Body of pancreas (tissue), 4 donors: ENCODE measurements around the gene PPM1A. TPM values are rescaled to one million over a fixed set of nuclear protein-coding genes. Genes with fewer than 3 reads are reported as not detected.

Experiments
- ATAC-seq: fragments of 150-250 bp; one replicate; pipeline ENCODE4 v1.9.1; 2016
- DNase-seq, 4 donors: peaks; one replicate each; pipeline ENCODE4 v3.0.0-alpha.2; 2019
- H3K27ac ChIP-seq, 4 donors: fragments of 200-600 bp; sonication (generic); 1 replicate in 3 of 4; 2 replicates in 1 of 4; pipeline versions ENCODE4 v1.5.1 to v1.6.1; 2016 to 2019; ENCODE audit warnings: mild to moderate bottlenecking in 1 of 4, mixed read lengths in 1 of 4, moderate library complexity in 1 of 4
- H3K27me3 ChIP-seq, 2 donors: fragments of 200-600 bp; sonication (generic); one replicate each; pipeline ENCODE4 v1.6.0; 2016; ENCODE audit warnings: mild to moderate bottlenecking in 1 of 2
- H3K36me3 ChIP-seq, 2 donors: fragments of 200-600 bp; sonication (generic); replicated peaks in 1 of 2; 2 replicates each; pipeline ENCODE4 v1.5.1; 2016; ENCODE audit warnings: low read depth in 2 of 2; ENCODE audit not compliant: insufficient read depth in 1 of 2
- H3K4me1 ChIP-seq: fragments of 200-600 bp; sonication (generic); one replicate; pipeline ENCODE4 v1.6.0; 2016
- H3K4me3 ChIP-seq, 2 donors: fragments of 200-600 bp; sonication (generic); 1 replicate in 1 of 2; 2 replicates in 1 of 2; pipeline ENCODE4 v1.5.1; 2016 to 2019
- H3K9me3 ChIP-seq, 3 donors: fragments of 200-600 bp; sonication (generic); 1 replicate in 2 of 3; 2 replicates in 1 of 3; pipeline ENCODE4 v1.5.1; 2016
- POLR2A ChIP-seq, 3 donors: fragments of 450-650 bp; IDR thresholded peaks; one replicate each; pipeline ENCODE4 v1.6.1; 2016; ENCODE audit warnings: antibody characterized with exemption in 3 of 3, mild to moderate bottlenecking in 2 of 3
- WGBS, 2 donors: methylation state at CpG; one replicate each; pipeline ENCODE4 v1.1.5; 2017; 5-methylcytosine and 5-hydroxymethylcytosine counted together
- intact Hi-C: fragments of 100-400 bp; cut with DNase I; formaldehyde crosslinking; loops from one replicate; pipeline ENCODE4 v1.15.1; 2023
- total RNA-seq, 2 donors: library from RNA; depleted of rRNA; stranded (reverse); fragments of >200 nt; gene quantifications; one replicate each; pipeline ENCODE4 v1.1.0, GENCODE V29; 2016
- TF ChIP-seq, protein P1 (sequence below), 7 experiments: fragments of 450-650 bp in 4 of 7; fragments of 200-600 bp in 3 of 7; sonication (generic) in 3 of 7; IDR thresholded peaks; one replicate each; pipeline ENCODE4 v1.5.1; 2016 to 2019; ENCODE audit warnings: antibody characterized with exemption in 7 of 7

Gene PPM1A
- total RNA-seq, 2 donors from 2014 or later = 12.5 to 24.1 TPM

GRCh38 chr14:60241091-60241490 lies 7.9 kb upstream of the PPM1A start:
- no peak for ATAC-seq
- no peaks in the 10 kb centered on the region for H3K9me3 ChIP-seq
- H3K27me3 ChIP-seq = no peaks in the 10 kb centered on the region
- H3K4me3 ChIP-seq = no peak overlapping the region
- H3K27ac ChIP-seq = no peak overlapping the region
- 72 to 80% methylated on average over 1 of the region's 1 CpG for WGBS, 2 donors
- intact Hi-C loops = no loop called here
- TF ChIP-seq, protein P1, sequence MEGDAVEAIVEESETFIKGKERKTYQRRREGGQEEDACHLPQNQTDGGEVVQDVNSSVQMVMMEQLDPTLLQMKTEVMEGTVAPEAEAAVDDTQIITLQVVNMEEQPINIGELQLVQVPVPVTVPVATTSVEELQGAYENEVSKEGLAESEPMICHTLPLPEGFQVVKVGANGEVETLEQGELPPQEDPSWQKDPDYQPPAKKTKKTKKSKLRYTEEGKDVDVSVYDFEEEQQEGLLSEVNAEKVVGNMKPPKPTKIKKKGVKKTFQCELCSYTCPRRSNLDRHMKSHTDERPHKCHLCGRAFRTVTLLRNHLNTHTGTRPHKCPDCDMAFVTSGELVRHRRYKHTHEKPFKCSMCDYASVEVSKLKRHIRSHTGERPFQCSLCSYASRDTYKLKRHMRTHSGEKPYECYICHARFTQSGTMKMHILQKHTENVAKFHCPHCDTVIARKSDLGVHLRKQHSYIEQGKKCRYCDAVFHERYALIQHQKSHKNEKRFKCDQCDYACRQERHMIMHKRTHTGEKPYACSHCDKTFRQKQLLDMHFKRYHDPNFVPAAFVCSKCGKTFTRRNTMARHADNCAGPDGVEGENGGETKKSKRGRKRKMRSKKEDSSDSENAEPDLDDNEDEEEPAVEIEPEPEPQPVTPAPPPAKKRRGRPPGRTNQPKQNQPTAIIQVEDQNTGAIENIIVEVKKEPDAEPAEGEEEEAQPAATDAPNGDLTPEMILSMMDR (IDR thresholded peaks at IDR 0.05) = no peak
- TF ChIP-seq POLR2A (IDR thresholded peaks at IDR 0.05) = no peak
- no peaks in the 10 kb centered on the region for H3K4me1 ChIP-seq
- DNase-seq = no peak
- H3K36me3 ChIP-seq = no peaks in the 10 kb centered on the region

- Histone ChIP-seq H3K27me3 (no peaks in the 10 kb centered on the region), H3K9me3 (no peaks in the 10 kb centered on the region), H3K27ac (no peak overlapping the region), H3K36me3 (no peaks in the 10 kb centered on the region), H3K4me1 (peaks cover 6% of the 10 kb centered on the region), H3K4me3 (no peak overlapping the region)
- intact Hi-C loops = no loop called here
- TF ChIP-seq POLR2A (IDR thresholded peaks at IDR 0.05) = no peak
- TF ChIP-seq, protein P1 (IDR thresholded peaks at IDR 0.05) = no peak
- DNase-seq (no peak), ATAC-seq (no peak)
- 50 to 78% methylated on average over 2 of the region's 2 CpGs for WGBS, 2 donors
Measured at GRCh38 chr14:60242429-60242828, 6.6 kb upstream of the PPM1A start.

- H3K9me3 ChIP-seq = no peaks in the 10 kb centered on the region
- intact Hi-C loops = no loop called here
- no peaks in the 10 kb centered on the region for H3K36me3 ChIP-seq
- no peak overlapping the region for H3K27ac ChIP-seq
- no peak for TF ChIP-seq POLR2A (IDR thresholded peaks at IDR 0.05)
- TF ChIP-seq, protein P1 (IDR thresholded peaks at IDR 0.05) = no peak
- no peak overlapping the region for H3K4me3 ChIP-seq
- 60 to 61% methylated on average over 2 of the region's 2 CpGs for WGBS, 2 donors
- DNase-seq (no peak), ATAC-seq (no peak)
- no peaks in the 10 kb centered on the region for H3K27me3 ChIP-seq
- peaks cover 15% of the 10 kb centered on the region for H3K4me1 ChIP-seq
Measured at GRCh38 chr14:60245380-60246177, 3.4 kb upstream of the PPM1A start.

DNA sequence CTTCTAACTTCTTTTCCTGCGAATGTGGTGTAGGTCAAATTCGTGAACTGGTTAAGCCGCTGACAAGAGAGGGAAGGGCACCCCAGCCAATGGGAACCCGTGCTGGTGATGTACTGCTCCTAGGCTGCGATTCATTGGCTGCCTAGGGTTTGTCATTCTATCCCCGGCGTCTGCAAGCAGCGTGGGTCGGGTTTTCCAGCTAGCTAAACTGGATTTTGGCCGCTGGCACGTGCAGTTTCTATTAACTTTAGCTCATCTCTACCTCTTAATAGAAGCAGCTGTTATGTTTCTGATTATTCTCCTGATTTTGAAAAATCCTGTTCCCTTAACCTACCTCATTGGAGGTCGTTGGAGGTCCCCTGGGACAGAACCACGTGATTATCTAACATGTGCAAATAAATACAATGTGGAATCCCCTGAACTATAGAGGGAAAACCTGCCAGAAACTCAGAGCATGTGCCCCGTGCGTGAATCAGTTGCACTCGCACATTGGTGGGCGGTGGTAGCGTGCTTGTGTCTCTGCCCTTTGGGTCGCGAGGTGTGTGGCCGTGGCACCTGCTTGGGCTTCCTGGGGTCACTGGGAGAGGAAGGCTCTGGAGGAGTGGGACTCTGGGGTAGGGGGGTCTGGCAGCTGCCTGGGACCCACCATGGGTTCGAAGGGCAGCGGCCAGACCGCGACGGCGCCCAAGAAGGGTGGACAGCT lies 876 bp upstream of the PPM1A start:
- 0 to 1% methylated on average over 21 to 27 of the region's 27 CpGs for WGBS, 2 donors
- TF ChIP-seq, protein P1 (IDR thresholded peaks at IDR 0.05) = no peak
- peak in 1 of 3 donors; percentile 39 for TF ChIP-seq POLR2A (IDR thresholded peaks at IDR 0.05)
- intact Hi-C loops = no loop called here
- no peaks in the 10 kb centered on the region for H3K9me3 ChIP-seq
- no peaks in the 10 kb centered on the region for H3K36me3 ChIP-seq
- DNase-seq = peak; percentile 90 to 97 (median 96)
- peak overlapping the region; percentile 100 for H3K27ac ChIP-seq
- H3K4me3 ChIP-seq = peak overlapping the region; percentile 7 to 21
- H3K27me3 ChIP-seq = no peaks in the 10 kb centered on the region
- peak; percentile 83 for ATAC-seq
- H3K4me1 ChIP-seq = peaks cover 40% of the 10 kb centered on the region
